B cell (primary cell): ENCODE data around the gene KRTAP20-3.

Experiments
- CTCF ChIP-seq: fragments of 200-600 bp; IDR thresholded peaks from one replicate; pipeline ENCODE4 v1.8.0; 2022; ENCODE audit warnings: antibody characterized with exemption, mild to moderate bottlenecking
- EZH2 ChIP-seq: IDR thresholded peaks from 2 replicates; pipeline ENCODE4 v1.6.1; 2012; ENCODE audit warnings: borderline replicate concordance, low read depth, mild to moderate bottlenecking, moderate library complexity, low read length; ENCODE audit not compliant: insufficient read depth, poor library complexity, severe bottlenecking

- TF ChIP-seq CTCF (no peak), EZH2 (no peak)
These were observed 41.9 kb upstream of the KRTAP20-3 start, which contains the start of gene KRTAP22-1 for GRCh38 chr21:30600787-30601186.
